ENCODE measurements around the gene RAPSN.
"Not testable (repeated sequence)": the region's sequence is repeated elsewhere in the genome, so short reads cannot be mapped to it uniquely, and the experiment has no call there.

Gene RAPSN

DNA sequence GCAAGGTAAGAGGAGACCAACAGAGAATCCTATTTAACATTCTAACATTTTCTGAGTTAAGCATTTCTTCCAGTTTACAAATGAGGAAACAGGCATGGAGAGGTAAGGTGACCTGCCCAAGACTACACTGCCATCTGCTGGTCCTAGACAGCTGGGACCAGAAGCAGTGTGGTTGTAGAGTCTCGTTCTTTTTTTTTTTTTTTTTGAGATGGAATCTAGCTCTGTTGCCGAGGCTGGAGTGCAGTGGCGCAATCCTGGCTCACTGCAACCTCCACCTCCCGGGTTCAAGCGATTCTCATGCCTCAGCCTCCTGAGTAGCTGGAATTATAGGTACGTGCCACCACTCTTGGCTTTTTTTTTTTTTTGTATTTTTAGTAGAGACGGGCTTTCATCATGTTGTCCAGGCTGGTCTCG lies 5.3 kb upstream of the RAPSN start:
- not testable (repeated sequence) for H3K4me2 ChIP-seq (ENCODE audit: insufficient read depth, low read length, poor library complexity, severe bottlenecking); H2AK5ac ChIP-seq (ENCODE audit: low read depth, low read length); H4K8ac ChIP-seq (ENCODE audit: low read depth, low read length); H3K4me1 ChIP-seq (ENCODE audit: control insufficient read depth in 2 of 2, insufficient read depth in 1 of 2, low read depth in 1 of 2, low read length in 2 of 2); H3K27ac ChIP-seq (replicated peaks; ENCODE audit: low read length); H3K4me3 ChIP-seq (ENCODE audit: low read length in 2 of 2); H2BK12ac ChIP-seq (ENCODE audit: low read length); H3K4ac ChIP-seq (ENCODE audit: low read length); H3K23ac ChIP-seq (ENCODE audit: low read depth, low read length, poor library complexity); H3K9ac ChIP-seq (ENCODE audit: low read depth, low read length, poor library complexity); H2AFZ ChIP-seq (ENCODE audit: low read length); H2BK5ac ChIP-seq (ENCODE audit: low read length); H2BK120ac ChIP-seq (ENCODE audit: low read depth, low read length); H3K27me3 ChIP-seq (ENCODE audit: control insufficient read depth in 3 of 3, insufficient read depth in 3 of 3, low read depth in 1 of 3, low read length in 3 of 3); H3K36me3 ChIP-seq (replicated peaks in 1 of 2; ENCODE audit: control insufficient read depth in 2 of 2, insufficient read depth in 2 of 2, low read length in 2 of 2); H3K79me1 ChIP-seq (ENCODE audit: low read depth, low read length); H3K14ac ChIP-seq (ENCODE audit: low read length); H3K9me3 ChIP-seq (replicated peaks in 1 of 2; ENCODE audit: control insufficient read depth in 2 of 2, insufficient read depth in 1 of 2, low read depth in 1 of 2, low read length in 2 of 2); H4K91ac ChIP-seq (ENCODE audit: low read depth, low read length, poor library complexity); H2BK15ac ChIP-seq (ENCODE audit: low read length); H3K18ac ChIP-seq (ENCODE audit: low read length)
- DNase-seq (ENCODE audit: low spot score): peak; percentile 52
- WGBS, 2 donors (ENCODE audit: extremely low coverage in 2 of 2, insufficient read length in 2 of 2, insufficient replicate concordance in 1 of 2): no CpG with 5 or more reads among the region's 8 CpGs

DNA sequence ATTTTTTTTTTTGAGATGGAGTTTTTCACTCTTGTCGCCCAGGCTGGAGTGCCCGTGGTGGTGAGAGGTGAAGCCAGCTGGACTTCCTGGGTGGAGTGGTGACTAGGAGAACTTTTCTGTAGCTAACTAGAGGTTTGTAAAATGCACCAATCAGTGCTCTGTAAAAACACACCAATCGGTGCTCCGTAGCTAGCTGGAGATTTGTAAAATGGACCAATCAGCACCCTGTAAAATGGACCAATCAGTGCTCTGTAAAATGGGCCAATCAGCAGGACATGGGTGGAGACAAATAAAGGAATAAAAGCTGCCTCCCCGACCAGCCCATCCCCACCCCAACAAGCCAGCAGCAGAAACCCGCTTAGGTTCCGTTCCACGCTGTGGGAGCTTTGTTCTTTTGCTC lies 4.4 kb upstream of the RAPSN start:
- H2BK12ac ChIP-seq (ENCODE audit: low read length): no peak overlapping the region
- no peak overlapping the region for H2BK120ac ChIP-seq (ENCODE audit: low read depth, low read length)
- H3K9ac ChIP-seq (ENCODE audit: low read depth, low read length, poor library complexity): no peak overlapping the region
- H3K27me3 ChIP-seq (ENCODE audit: control insufficient read depth in 3 of 3, insufficient read depth in 3 of 3, low read depth in 1 of 3, low read length in 3 of 3): no peaks in the 10 kb centered on the region
- no peak overlapping the region for H2AFZ ChIP-seq (ENCODE audit: low read length)
- H3K4ac ChIP-seq (ENCODE audit: low read length): no peak overlapping the region
- no peaks in the 10 kb centered on the region for H3K9me3 ChIP-seq (replicated peaks in 1 of 2; ENCODE audit: control insufficient read depth in 2 of 2, insufficient read depth in 1 of 2, low read depth in 1 of 2, low read length in 2 of 2)
- H4K8ac ChIP-seq (ENCODE audit: low read depth, low read length): no peak overlapping the region
- no peak overlapping the region for H2BK5ac ChIP-seq (ENCODE audit: low read length)
- no peak overlapping the region for H3K4me2 ChIP-seq (ENCODE audit: insufficient read depth, low read length, poor library complexity, severe bottlenecking)
- DNase-seq (ENCODE audit: low spot score): no peak
- H2AK5ac ChIP-seq (ENCODE audit: low read depth, low read length): no peak overlapping the region
- H3K4me3 ChIP-seq (ENCODE audit: low read length in 2 of 2): no peak overlapping the region
- H3K27ac ChIP-seq (replicated peaks; ENCODE audit: low read length): no peak overlapping the region
- no CpG with 5 or more reads among the region's 8 CpGs for WGBS, 2 donors (ENCODE audit: extremely low coverage in 2 of 2, insufficient read length in 2 of 2, insufficient replicate concordance in 1 of 2)
- H3K23ac ChIP-seq (ENCODE audit: low read depth, low read length, poor library complexity): no peak overlapping the region
- H3K18ac ChIP-seq (ENCODE audit: low read length): no peak overlapping the region
- H3K14ac ChIP-seq (ENCODE audit: low read length): no peak overlapping the region
- no peaks in the 10 kb centered on the region for H3K79me1 ChIP-seq (ENCODE audit: low read depth, low read length)
- H3K4me1 ChIP-seq (ENCODE audit: control insufficient read depth in 2 of 2, insufficient read depth in 1 of 2, low read depth in 1 of 2, low read length in 2 of 2): no peaks in the 10 kb centered on the region
- H2BK15ac ChIP-seq (ENCODE audit: low read length): no peak overlapping the region
- no peaks in the 10 kb centered on the region for H3K36me3 ChIP-seq (replicated peaks in 1 of 2; ENCODE audit: control insufficient read depth in 2 of 2, insufficient read depth in 2 of 2, low read length in 2 of 2)
- H4K91ac ChIP-seq (ENCODE audit: low read depth, low read length, poor library complexity): no peak overlapping the region

GRCh38 chr11:47451990-47452389 lies 3.1 kb upstream of the RAPSN start:
- Histone ChIP-seq H3K9me3 (replicated peaks in 1 of 2; ENCODE audit: control insufficient read depth in 2 of 2, insufficient read depth in 1 of 2, low read depth in 1 of 2, low read length in 2 of 2) (no peaks in the 10 kb centered on the region), H3K4ac (ENCODE audit: low read length) (no peak overlapping the region), H3K36me3 (replicated peaks in 1 of 2; ENCODE audit: control insufficient read depth in 2 of 2, insufficient read depth in 2 of 2, low read length in 2 of 2) (no peaks in the 10 kb centered on the region), H2AK5ac (ENCODE audit: low read depth, low read length) (no peak overlapping the region), H3K79me1 (ENCODE audit: low read depth, low read length) (no peaks in the 10 kb centered on the region), H3K18ac (ENCODE audit: low read length) (no peak overlapping the region), H2BK15ac (ENCODE audit: low read length) (no peak overlapping the region), H3K27ac (replicated peaks; ENCODE audit: low read length) (no peak overlapping the region), H3K4me1 (ENCODE audit: control insufficient read depth in 2 of 2, insufficient read depth in 1 of 2, low read depth in 1 of 2, low read length in 2 of 2) (no peaks in the 10 kb centered on the region), H3K23ac (ENCODE audit: low read depth, low read length, poor library complexity) (no peak overlapping the region), H4K91ac (ENCODE audit: low read depth, low read length, poor library complexity) (no peak overlapping the region), H3K4me3 (ENCODE audit: low read length in 2 of 2) (no peak overlapping the region), H4K8ac (ENCODE audit: low read depth, low read length) (no peak overlapping the region), H2BK120ac (ENCODE audit: low read depth, low read length) (no peak overlapping the region), H3K27me3 (ENCODE audit: control insufficient read depth in 3 of 3, insufficient read depth in 3 of 3, low read depth in 1 of 3, low read length in 3 of 3) (no peaks in the 10 kb centered on the region), H3K9ac (ENCODE audit: low read depth, low read length, poor library complexity) (no peak overlapping the region), H2BK5ac (ENCODE audit: low read length) (no peak overlapping the region), H3K4me2 (ENCODE audit: insufficient read depth, low read length, poor library complexity, severe bottlenecking) (no peak overlapping the region), H2BK12ac (ENCODE audit: low read length) (no peak overlapping the region), H3K14ac (ENCODE audit: low read length) (no peak overlapping the region), H2AFZ (ENCODE audit: low read length) (no peak overlapping the region)
- WGBS, 2 donors (ENCODE audit: extremely low coverage in 2 of 2, insufficient read length in 2 of 2, insufficient replicate concordance in 1 of 2): no CpG with 5 or more reads among the region's 4 CpGs
- DNase-seq (ENCODE audit: low spot score): no peak

DNA sequence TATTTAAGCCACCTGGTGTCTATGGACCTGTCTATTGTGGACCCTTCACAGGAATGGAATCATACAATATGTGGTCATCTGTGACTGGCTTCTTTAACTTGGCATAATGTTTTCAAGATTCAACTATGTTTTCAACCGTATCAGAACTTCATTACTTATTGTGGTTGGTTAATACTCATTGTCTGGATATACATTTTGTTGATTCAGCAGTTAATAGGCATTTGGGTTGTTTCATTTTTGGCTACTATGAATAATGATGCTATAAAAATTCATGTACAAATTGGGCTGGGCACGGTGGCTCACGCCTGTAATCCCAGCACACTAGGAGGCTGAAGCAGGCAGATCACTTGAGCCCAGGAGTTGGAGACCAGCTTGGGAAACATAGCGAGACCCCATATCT lies 2.5 kb upstream of the RAPSN start:
- H3K4me2 ChIP-seq (ENCODE audit: insufficient read depth, low read length, poor library complexity, severe bottlenecking): no peak overlapping the region
- no CpG with 5 or more reads among the region's 4 CpGs for WGBS, 2 donors (ENCODE audit: extremely low coverage in 2 of 2, insufficient read length in 2 of 2, insufficient replicate concordance in 1 of 2)
- H2BK5ac ChIP-seq (ENCODE audit: low read length): no peak overlapping the region
- H4K8ac ChIP-seq (ENCODE audit: low read depth, low read length): no peak overlapping the region
- H3K4me1 ChIP-seq (ENCODE audit: control insufficient read depth in 2 of 2, insufficient read depth in 1 of 2, low read depth in 1 of 2, low read length in 2 of 2): no peaks in the 10 kb centered on the region
- H3K27ac ChIP-seq (replicated peaks; ENCODE audit: low read length): no peak overlapping the region
- H2AK5ac ChIP-seq (ENCODE audit: low read depth, low read length): no peak overlapping the region
- H3K9me3 ChIP-seq (replicated peaks in 1 of 2; ENCODE audit: control insufficient read depth in 2 of 2, insufficient read depth in 1 of 2, low read depth in 1 of 2, low read length in 2 of 2): no peaks in the 10 kb centered on the region
- H2BK120ac ChIP-seq (ENCODE audit: low read depth, low read length): no peak overlapping the region
- no peak overlapping the region for H3K4me3 ChIP-seq (ENCODE audit: low read length in 2 of 2)
- H4K91ac ChIP-seq (ENCODE audit: low read depth, low read length, poor library complexity): no peak overlapping the region
- no peak overlapping the region for H3K14ac ChIP-seq (ENCODE audit: low read length)
- DNase-seq (ENCODE audit: low spot score): no peak
- no peaks in the 10 kb centered on the region for H3K79me1 ChIP-seq (ENCODE audit: low read depth, low read length)
- H3K23ac ChIP-seq (ENCODE audit: low read depth, low read length, poor library complexity): no peak overlapping the region
- H2BK12ac ChIP-seq (ENCODE audit: low read length): no peak overlapping the region
- H2AFZ ChIP-seq (ENCODE audit: low read length): no peak overlapping the region
- no peak overlapping the region for H3K4ac ChIP-seq (ENCODE audit: low read length)
- no peak overlapping the region for H2BK15ac ChIP-seq (ENCODE audit: low read length)
- H3K18ac ChIP-seq (ENCODE audit: low read length): no peak overlapping the region
- H3K27me3 ChIP-seq (ENCODE audit: control insufficient read depth in 3 of 3, insufficient read depth in 3 of 3, low read depth in 1 of 3, low read length in 3 of 3): no peaks in the 10 kb centered on the region
- H3K9ac ChIP-seq (ENCODE audit: low read depth, low read length, poor library complexity): no peak overlapping the region
- no peaks in the 10 kb centered on the region for H3K36me3 ChIP-seq (replicated peaks in 1 of 2; ENCODE audit: control insufficient read depth in 2 of 2, insufficient read depth in 2 of 2, low read length in 2 of 2)
